ENCODE measurements around the gene FOXG1. TPM values are rescaled to one million over a fixed set of nuclear protein-coding genes. Genes with fewer than 3 reads are reported as not detected.

The FOXG1 gene
- total RNA-seq, 2 donors from 2014 or later, result not detected

DNA sequence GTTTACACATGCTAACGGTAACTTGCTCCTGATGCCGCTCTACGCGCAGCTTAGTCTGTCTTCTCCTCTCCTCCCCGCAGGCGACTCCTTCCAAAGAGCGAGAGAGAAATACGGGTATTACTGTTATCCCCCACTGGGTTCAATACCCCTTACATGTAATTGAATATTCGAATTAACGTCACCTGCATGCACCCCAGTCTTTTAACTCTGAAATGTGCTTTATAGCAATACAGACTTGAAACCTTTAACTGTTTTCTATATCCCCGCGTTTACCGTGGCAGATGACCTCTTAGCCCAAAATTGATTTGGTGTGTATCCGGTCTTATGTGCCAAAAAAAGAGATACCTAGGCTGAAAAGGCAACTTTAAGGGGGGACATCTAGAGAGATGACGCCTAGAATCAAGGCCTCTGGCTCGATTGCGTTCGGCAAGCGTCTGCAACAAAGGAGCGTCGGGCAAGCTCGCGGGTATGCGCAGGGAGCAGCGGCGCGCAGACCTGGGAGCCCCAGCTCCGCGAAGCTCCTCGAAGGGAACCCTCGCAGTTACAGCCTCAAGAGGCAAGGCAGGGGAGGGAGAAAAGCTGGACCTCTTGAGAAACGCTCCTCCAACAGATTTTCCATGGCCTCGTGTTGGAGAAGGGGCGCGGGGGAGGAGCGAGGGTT lies 6.8 kb upstream of the FOXG1 start:
- no peak for DNase-seq (ENCODE audit: low spot score)
- intact Hi-C loops (cut with DNase I), result loop anchor here (10.0 kb wide), 2 partner anchors 775 to 1685 kb away; no protein-coding TSS in a partner anchor

- no peak for DNase-seq (ENCODE audit: low spot score)
- intact Hi-C loops (cut with DNase I), result no loop called here
These were observed 6.1 kb upstream of the FOXG1 start for GRCh38 chr14:28760431-28760996.

DNA sequence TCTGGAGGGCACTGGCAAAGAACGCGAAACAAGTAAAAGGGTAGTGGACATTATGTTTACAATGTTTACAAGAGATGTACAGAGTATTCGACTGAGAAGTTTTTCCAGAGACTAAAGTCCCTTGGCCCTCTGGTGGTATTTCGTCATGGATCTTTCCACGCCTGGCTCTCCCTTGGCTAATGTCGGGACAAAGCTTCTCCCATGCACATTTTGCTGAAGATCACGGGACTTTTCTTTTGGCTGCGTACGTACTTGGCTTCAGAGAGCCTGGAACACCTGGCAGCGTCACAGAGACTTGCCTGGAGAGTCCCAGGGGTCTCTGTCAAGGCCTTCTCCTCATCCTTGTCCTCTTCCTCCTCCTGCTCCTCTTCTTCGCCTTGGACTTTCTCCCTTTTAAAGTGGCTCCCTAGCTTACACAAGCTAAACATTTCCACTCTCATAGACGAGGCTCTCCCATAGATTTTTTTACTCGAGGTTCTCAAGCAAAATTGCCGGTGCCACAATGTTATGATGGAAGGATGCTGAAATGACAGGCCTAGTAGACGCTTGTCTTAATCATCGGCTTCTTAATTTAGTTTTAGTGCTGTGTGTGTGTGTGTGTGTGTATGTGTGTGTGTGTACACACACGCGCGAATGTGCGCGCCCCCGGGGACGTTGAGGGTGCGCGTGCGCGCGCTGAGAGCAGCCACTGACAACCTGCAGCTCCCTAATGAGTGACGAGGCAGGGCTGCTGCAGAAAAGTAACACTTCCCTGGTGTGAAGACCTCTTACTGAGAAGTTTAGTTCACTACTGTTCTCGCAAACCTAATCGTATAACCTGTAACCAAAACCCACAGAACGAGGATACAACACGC lies 4.9 kb upstream of the FOXG1 start:
- DNase-seq (ENCODE audit: low spot score), result no peak
- intact Hi-C loops (cut with DNase I), result no loop called here

- intact Hi-C loops (cut with DNase I), result no loop called here
These were observed 4.2 kb upstream of the FOXG1 start for GRCh38 chr14:28762303-28762954.

GRCh38 chr14:28762955-28763326 lies 3.6 kb upstream of the FOXG1 start:
- intact Hi-C loops (cut with DNase I), result no loop called here
- DNase-seq (ENCODE audit: low spot score), result no peak

More at GRCh38 chr14:28762303-28762954, 4.2 kb upstream of the FOXG1 start:
- no peak for DNase-seq (ENCODE audit: low spot score)

DNA sequence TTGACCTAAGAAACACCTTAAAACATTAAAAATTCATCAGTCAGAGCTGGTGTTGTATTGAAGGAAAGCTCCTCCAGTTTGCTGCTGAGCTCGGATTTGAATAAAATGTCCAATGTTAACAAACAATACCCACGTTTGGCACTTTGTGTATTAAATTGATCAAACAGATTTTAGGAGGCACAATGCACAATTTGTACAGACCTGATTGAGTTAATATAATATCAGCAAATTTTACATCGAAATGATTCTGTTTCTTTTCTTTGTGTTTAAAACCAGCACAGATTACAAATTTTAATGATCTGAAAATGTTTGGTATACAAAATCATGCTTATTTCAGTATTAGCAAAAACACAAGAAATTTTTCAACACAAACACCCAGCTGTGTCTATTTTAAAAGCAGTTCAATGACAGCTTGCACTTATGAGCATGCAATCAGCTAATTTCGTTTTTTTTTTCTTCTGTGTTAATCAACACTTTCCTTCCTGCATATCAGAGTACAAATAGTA lies 2.8 kb upstream of the FOXG1 start:
- no peak for DNase-seq (ENCODE audit: low spot score)
- intact Hi-C loops (cut with DNase I), result no loop called here

DNA sequence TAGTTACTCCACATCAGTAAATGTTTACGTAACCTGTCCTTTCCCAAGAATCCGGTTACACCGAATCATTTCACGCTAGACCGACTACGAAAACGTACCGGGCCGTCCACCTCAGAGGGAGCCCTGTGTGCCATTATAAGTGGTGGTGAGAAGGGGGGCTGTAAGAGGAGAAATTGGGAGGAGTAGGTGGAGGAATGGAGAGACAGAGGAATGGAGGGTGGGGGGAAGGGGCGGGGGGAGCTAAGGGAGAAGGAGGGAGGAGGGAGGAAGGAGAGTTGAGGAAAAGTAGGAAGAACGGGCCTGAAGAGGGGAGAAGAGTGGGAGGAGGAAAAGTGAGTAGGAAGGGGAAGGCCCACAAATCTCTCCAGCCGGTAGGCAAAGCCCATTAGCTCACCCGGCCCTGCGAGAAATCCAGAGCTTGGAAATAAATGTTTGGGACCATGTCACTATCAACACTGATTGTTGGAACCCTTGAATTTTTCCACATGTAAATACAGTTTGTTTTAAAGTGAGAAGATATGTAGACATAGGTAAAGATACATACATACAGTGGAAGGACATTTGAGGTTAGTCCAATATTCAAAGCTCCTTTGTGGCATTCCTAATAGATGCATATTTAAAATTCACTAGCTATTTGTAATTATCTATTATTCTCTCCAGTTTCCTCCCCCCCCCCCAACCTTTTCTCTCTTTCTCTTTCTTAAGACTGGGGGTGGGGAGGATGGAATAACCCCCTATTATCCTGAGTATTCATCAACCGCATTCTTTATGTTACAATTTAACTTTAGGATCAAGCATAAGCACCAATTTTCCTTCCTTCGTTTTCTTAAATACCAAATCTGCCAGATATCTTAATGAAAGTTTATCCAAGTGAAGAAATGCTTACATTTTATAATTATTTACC lies 2.1 kb upstream of the FOXG1 start:
- no peak for DNase-seq (ENCODE audit: low spot score)
- intact Hi-C loops (cut with DNase I), result no loop called here

- intact Hi-C loops (cut with DNase I), result no loop called here
- DNase-seq (ENCODE audit: low spot score), result no peak
These were observed 1.3 kb upstream of the FOXG1 start for GRCh38 chr14:28765169-28765830.

- intact Hi-C loops (cut with DNase I), result no loop called here
- no peak for DNase-seq (ENCODE audit: low spot score)
These were observed 637 bp upstream of the FOXG1 start for GRCh38 chr14:28765831-28766468.

- no peak for DNase-seq (ENCODE audit: low spot score)
- intact Hi-C loops (cut with DNase I), result no loop called here
These were observed 654 bp downstream of the FOXG1 start for GRCh38 chr14:28767030-28767852.

- intact Hi-C loops (cut with DNase I), result no loop called here
- DNase-seq (ENCODE audit: low spot score), result no peak
These were observed 1.5 kb downstream of the FOXG1 start for GRCh38 chr14:28767853-28768741.

DNA sequence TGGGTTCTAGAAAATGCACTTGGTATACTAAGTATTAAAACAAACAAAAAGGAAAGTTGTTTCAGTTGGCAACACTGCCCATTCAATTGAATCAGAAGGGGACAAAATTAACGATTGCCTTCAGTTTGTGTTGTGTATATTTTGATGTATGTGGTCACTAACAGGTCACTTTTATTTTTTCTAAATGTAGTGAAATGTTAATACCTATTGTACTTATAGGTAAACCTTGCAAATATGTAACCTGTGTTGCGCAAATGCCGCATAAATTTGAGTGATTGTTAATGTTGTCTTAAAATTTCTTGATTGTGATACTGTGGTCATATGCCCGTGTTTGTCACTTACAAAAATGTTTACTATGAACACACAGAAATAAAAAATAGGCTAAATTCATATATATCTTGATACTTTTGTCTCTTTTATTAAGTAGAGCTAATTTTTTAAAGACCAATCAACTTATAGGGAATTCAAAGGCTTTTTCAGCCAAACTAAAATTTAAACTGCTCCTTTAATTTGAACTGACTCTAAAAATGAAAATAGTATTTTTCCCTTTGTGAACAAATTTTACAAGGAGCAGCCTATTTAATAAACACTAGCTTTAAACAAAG lies 2.8 kb downstream of the FOXG1 start:
- DNase-seq (ENCODE audit: low spot score), result no peak
- intact Hi-C loops (cut with DNase I), result no loop called here

- intact Hi-C loops (cut with DNase I), result no loop called here
These were observed 3.5 kb downstream of the FOXG1 start for GRCh38 chr14:28770061-28770460.

DNA sequence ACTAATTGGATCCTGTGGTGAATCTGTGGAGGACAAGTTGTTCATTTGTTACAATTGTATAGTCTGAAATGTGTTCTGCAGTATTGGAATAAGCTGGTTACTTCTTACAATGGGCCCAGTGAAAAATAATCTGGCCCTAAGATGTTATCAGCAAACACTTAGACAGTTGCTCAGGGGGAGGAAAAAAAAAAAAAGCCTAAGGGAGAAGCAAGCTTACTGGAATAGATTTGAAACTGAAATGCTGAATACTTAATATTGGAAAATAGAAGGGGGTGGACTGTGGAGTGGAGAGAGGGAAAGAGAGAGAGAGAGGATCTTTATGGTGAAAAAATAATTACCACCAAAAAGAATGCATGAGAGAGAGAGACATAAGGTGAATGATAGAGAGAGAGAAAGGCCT lies 4.0 kb downstream of the FOXG1 start:
- no peak for DNase-seq (ENCODE audit: low spot score)

More at GRCh38 chr14:28770061-28770460, 3.5 kb downstream of the FOXG1 start:
- DNase-seq (ENCODE audit: low spot score), result no peak

DNA sequence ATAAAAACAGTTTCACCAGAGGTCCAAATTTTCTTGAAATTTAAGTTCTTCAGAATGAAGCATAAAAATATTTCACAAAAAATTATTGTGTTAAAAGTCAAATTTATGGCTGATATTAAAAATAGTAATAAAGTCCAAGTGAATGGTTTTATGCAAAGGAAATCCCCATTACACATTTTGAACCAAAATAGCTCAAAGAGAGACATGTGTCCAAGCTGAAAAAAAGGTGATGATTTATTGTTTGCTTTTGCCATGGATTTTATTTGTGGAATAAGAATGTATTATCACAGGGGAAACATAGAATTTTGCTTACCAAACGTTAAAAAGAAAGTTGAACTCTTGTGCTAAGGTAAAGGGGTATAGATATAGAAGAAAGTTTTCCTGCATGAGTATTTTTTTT lies 4.6 kb downstream of the FOXG1 start:
- intact Hi-C loops (cut with DNase I), result no loop called here

More for the DNA sequence above, 4.0 kb downstream of the FOXG1 start:
- intact Hi-C loops (cut with DNase I), result no loop called here

GRCh38 chr14:28772613-28773012 lies 6.0 kb downstream of the FOXG1 start:
- no peak for DNase-seq (ENCODE audit: low spot score)
- intact Hi-C loops (cut with DNase I), result no loop called here

More for the DNA sequence above, 4.6 kb downstream of the FOXG1 start:
- DNase-seq (ENCODE audit: low spot score), result no peak
